WTC11 (cell line): Measurements from ENCODE around the gene USP20. TPM values are rescaled to one million over a fixed set of nuclear protein-coding genes. Genes with fewer than 3 reads are reported as not detected.

ENCODE experiments used
- ATAC-seq: fragments of 200-7000 bp; cut with Tn5 transposase; 2 replicates; pipeline ENCODE4 v1.10.0; 2021; ENCODE audit warnings: mild to moderate bottlenecking, moderate library complexity
- CTCF ChIA-PET: fragments of 300-600 bp; sonication (Branson Sonifier 250); formaldehyde crosslinking; loops from one replicate; lab custom pipeline; 2021; ENCODE audit warnings: antibody characterized with exemption; lab: Charles Lee
- POLR2A ChIA-PET: fragments of 350-600 bp; sonication (Branson Sonifier 250); formaldehyde crosslinking; loops from one replicate; lab custom pipeline; 2021; ENCODE audit warnings: antibody characterized with exemption; lab: Charles Lee
- DNase-seq: peaks from one replicate; pipeline ENCODE4 v3.0.0; 2021; ENCODE audit warnings: low spot score
- H3K27ac Mint-ChIP-seq: 2 replicates; pipeline ENCODE4 v1.8.0; 2021; ENCODE audit warnings: mixed read lengths
- H3K27me3 Mint-ChIP-seq: 2 replicates; pipeline ENCODE4 v1.8.0; 2021; ENCODE audit warnings: low read depth, mild to moderate bottlenecking, moderate library complexity, mixed read lengths
- H3K36me3 Mint-ChIP-seq: 2 replicates; pipeline ENCODE4 v1.8.0; 2021; ENCODE audit warnings: mixed read lengths
- H3K4me1 Mint-ChIP-seq: 2 replicates; pipeline ENCODE4 v1.8.0; 2022; ENCODE audit warnings: mixed read lengths
- H3K4me3 Mint-ChIP-seq: 2 replicates; pipeline ENCODE4 v1.8.0; 2021; ENCODE audit warnings: mild to moderate bottlenecking, moderate library complexity, mixed read lengths
- H3K9me3 Mint-ChIP-seq: 2 replicates; pipeline ENCODE4 v1.8.0; 2021; ENCODE audit warnings: mixed read lengths
- AR ChIP-seq: fragments of 250-450 bp; sonication (Bioruptor Pico); IDR thresholded peaks from 2 replicates; pipeline ENCODE4 v1.9.0; 2021; ENCODE audit warnings: mild to moderate bottlenecking
- ATF1 ChIP-seq: sonication (generic); formaldehyde crosslinking; IDR thresholded peaks from 2 replicates; pipeline ENCODE4 v1.8.1; 2023; ENCODE audit warnings: mild to moderate bottlenecking, moderate library complexity, missing genetic modification reagents
- ATF3 ChIP-seq: sonication (generic); formaldehyde crosslinking; conservative IDR thresholded peaks from 2 replicates; pipeline ENCODE4 v1.8.1; 2022; ENCODE audit warnings: mild to moderate bottlenecking, missing genetic modification reagents
- ELF4 ChIP-seq: sonication (generic); formaldehyde crosslinking; IDR thresholded peaks from 2 replicates; pipeline ENCODE4 v1.8.1; 2022; ENCODE audit warnings: low read depth, mild to moderate bottlenecking, moderate library complexity, missing genetic modification reagents
- EMX1 ChIP-seq: fragments of 250-450 bp; sonication (Bioruptor Pico); IDR thresholded peaks from 2 replicates; pipeline ENCODE4 v1.8.0; 2021; ENCODE audit warnings: mild to moderate bottlenecking
- ESRRA ChIP-seq: sonication (generic); formaldehyde crosslinking; IDR thresholded peaks from 2 replicates; pipeline ENCODE4 v1.8.1; 2022; ENCODE audit warnings: mild to moderate bottlenecking, missing genetic modification reagents, borderline replicate concordance
- GTF2I ChIP-seq: fragments of 250-450 bp; sonication (Bioruptor Pico); conservative IDR thresholded peaks from 2 replicates; pipeline ENCODE4 v1.4.0; 2021; ENCODE audit warnings: mild to moderate bottlenecking
- IRF2 ChIP-seq: sonication (generic); formaldehyde crosslinking; IDR thresholded peaks from 2 replicates; pipeline ENCODE4 v1.8.0; 2022; ENCODE audit warnings: low read depth, missing genetic modification reagents, borderline replicate concordance
- KAT7 ChIP-seq: sonication (generic); formaldehyde crosslinking; IDR thresholded peaks from 2 replicates; pipeline ENCODE4 v1.8.1; 2023; ENCODE audit warnings: missing genetic modification reagents, mild to moderate bottlenecking, borderline replicate concordance
- NR1H2 ChIP-seq: sonication (generic); formaldehyde crosslinking; IDR thresholded peaks from 2 replicates; pipeline ENCODE4 v1.9.0; 2021; ENCODE audit warnings: mild to moderate bottlenecking, moderate library complexity, missing genetic modification reagents
- NR3C1 ChIP-seq: sonication (generic); formaldehyde crosslinking; conservative IDR thresholded peaks from 2 replicates; pipeline ENCODE4 v1.8.1; 2023; ENCODE audit warnings: low read depth, mild to moderate bottlenecking, missing genetic modification reagents
- SMAD4 ChIP-seq: sonication (generic); formaldehyde crosslinking; IDR thresholded peaks from 2 replicates; pipeline ENCODE4 v1.8.0; 2022; ENCODE audit warnings: mild to moderate bottlenecking, missing genetic modification reagents
- ZBTB21 ChIP-seq: sonication (generic); formaldehyde crosslinking; IDR thresholded peaks from 2 replicates; pipeline ENCODE4 v1.8.1; 2023; ENCODE audit warnings: mild to moderate bottlenecking, missing genetic modification reagents, borderline replicate concordance
- ZNF232 ChIP-seq: sonication (generic); formaldehyde crosslinking; IDR thresholded peaks from 2 replicates; pipeline ENCODE4 v1.8.0; 2022; ENCODE audit warnings: mild to moderate bottlenecking, missing genetic modification reagents
- ZNF423 ChIP-seq: fragments of 250-450 bp; sonication (Bioruptor Pico); IDR thresholded peaks from 2 replicates; pipeline ENCODE4 v2.1.2; 2022; ENCODE audit warnings: mild to moderate bottlenecking, moderate library complexity
- ZNF671 ChIP-seq: fragments of 250-450 bp; sonication (Bioruptor Pico); IDR thresholded peaks from 2 replicates; pipeline ENCODE4 v1.8.0; 2021; ENCODE audit warnings: mild to moderate bottlenecking
- total RNA-seq: library from RNA; stranded (reverse); gene quantifications from 3 replicates; pipeline ENCODE4 v1.2.3, GENCODE V29; 2021
- TF ChIP-seq, protein P1 (sequence below): sonication (generic); formaldehyde crosslinking; conservative IDR thresholded peaks from 2 replicates; pipeline ENCODE4 v1.8.1; 2023; ENCODE audit warnings: mild to moderate bottlenecking, low read depth, missing genetic modification reagents, moderate library complexity
- TF ChIP-seq, protein P2 (sequence below): sonication (generic); formaldehyde crosslinking; IDR thresholded peaks from 2 replicates; pipeline ENCODE4 v1.8.1; 2022; ENCODE audit warnings: low read depth, mild to moderate bottlenecking, moderate library complexity, missing genetic modification reagents, borderline replicate concordance
- TF ChIP-seq, protein P3 (sequence below): sonication (generic); formaldehyde crosslinking; IDR thresholded peaks from 2 replicates; pipeline ENCODE4 v1.8.1; 2022; ENCODE audit warnings: low read depth, missing genetic modification reagents, borderline replicate concordance
- TF ChIP-seq, protein P4 (sequence below): sonication (generic); formaldehyde crosslinking; IDR thresholded peaks from 2 replicates; pipeline ENCODE4 v1.8.0; 2022; ENCODE audit warnings: mild to moderate bottlenecking, missing genetic modification reagents
- TF ChIP-seq, protein P5 (sequence below): fragments of 250-450 bp; sonication (Bioruptor Pico); IDR thresholded peaks from 2 replicates; pipeline ENCODE4 v1.9.0; 2021; ENCODE audit warnings: mild to moderate bottlenecking
- TF ChIP-seq, protein P6 (sequence below): sonication (generic); formaldehyde crosslinking; IDR thresholded peaks from 2 replicates; pipeline ENCODE4 v1.8.0; 2022; ENCODE audit warnings: mild to moderate bottlenecking, missing genetic modification reagents

USP20 gene
- total RNA-seq, 1 experiment from 2014 or later, result 29.3 TPM

- TF ChIP-seq, protein P1, sequence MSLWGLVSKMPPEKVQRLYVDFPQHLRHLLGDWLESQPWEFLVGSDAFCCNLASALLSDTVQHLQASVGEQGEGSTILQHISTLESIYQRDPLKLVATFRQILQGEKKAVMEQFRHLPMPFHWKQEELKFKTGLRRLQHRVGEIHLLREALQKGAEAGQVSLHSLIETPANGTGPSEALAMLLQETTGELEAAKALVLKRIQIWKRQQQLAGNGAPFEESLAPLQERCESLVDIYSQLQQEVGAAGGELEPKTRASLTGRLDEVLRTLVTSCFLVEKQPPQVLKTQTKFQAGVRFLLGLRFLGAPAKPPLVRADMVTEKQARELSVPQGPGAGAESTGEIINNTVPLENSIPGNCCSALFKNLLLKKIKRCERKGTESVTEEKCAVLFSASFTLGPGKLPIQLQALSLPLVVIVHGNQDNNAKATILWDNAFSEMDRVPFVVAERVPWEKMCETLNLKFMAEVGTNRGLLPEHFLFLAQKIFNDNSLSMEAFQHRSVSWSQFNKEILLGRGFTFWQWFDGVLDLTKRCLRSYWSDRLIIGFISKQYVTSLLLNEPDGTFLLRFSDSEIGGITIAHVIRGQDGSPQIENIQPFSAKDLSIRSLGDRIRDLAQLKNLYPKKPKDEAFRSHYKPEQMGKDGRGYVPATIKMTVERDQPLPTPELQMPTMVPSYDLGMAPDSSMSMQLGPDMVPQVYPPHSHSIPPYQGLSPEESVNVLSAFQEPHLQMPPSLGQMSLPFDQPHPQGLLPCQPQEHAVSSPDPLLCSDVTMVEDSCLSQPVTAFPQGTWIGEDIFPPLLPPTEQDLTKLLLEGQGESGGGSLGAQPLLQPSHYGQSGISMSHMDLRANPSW (CRISPR knock-in tag), result no peak
- no peak for TF ChIP-seq NR1H2 (CRISPR knock-in tag)
- no peak for TF ChIP-seq ZNF423
- no peak for TF ChIP-seq AR
- TF ChIP-seq, protein P2, sequence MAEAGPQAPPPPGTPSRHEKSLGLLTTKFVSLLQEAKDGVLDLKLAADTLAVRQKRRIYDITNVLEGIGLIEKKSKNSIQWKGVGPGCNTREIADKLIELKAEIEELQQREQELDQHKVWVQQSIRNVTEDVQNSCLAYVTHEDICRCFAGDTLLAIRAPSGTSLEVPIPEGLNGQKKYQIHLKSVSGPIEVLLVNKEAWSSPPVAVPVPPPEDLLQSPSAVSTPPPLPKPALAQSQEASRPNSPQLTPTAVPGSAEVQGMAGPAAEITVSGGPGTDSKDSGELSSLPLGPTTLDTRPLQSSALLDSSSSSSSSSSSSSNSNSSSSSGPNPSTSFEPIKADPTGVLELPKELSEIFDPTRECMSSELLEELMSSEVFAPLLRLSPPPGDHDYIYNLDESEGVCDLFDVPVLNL (CRISPR knock-in tag), result no peak
- no peak for TF ChIP-seq ATF1 (CRISPR knock-in tag)
- no peak for TF ChIP-seq GTF2I (CRISPR knock-in tag)
- TF ChIP-seq KAT7 (CRISPR knock-in tag), result no peak
- no peak for TF ChIP-seq ELF4 (CRISPR knock-in tag)
- no peak for TF ChIP-seq ZBTB21 (CRISPR knock-in tag)
- TF ChIP-seq SMAD4 (CRISPR knock-in tag), result no peak
These were observed 40.6 kb downstream of the USP20 start (continued) for GRCh38 chr9:129875687-129876395.

DNA sequence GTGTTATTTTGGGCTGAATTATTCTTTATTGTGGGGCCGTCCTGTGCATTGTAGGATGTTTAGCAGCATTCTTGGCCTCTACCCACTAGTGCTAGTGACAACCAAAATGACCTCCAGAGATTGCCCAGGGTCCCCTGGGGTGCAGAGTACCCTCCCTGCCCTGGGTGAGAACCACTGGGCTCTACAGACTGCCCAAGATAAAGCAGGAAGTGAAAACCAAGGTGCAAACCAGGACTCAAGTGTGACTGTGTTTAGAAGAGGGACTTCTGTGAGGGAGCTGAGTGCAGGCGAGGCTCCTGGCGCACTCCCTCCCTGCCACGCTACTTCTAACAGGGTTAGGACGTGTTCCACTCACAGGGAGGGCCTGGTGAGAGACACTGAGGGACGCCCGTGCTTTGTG, 41.6 kb downstream of the USP20 start:
- H3K27me3 Mint-ChIP-seq, result no peaks in the 10 kb centered on the region
- H3K9me3 Mint-ChIP-seq, result no peaks in the 10 kb centered on the region
- no peak overlapping the region for H3K27ac Mint-ChIP-seq
- no peak overlapping the region for H3K4me3 Mint-ChIP-seq
- no peak for ATAC-seq
- H3K36me3 Mint-ChIP-seq, result peaks cover 2% of the 10 kb centered on the region; the same call in 1 of the 2 replicates
- no peak for DNase-seq
- H3K4me1 Mint-ChIP-seq, result no peaks in the 10 kb centered on the region; the same call in 1 of the 2 replicates
- POLR2A ChIA-PET, result no interaction called here
- CTCF ChIA-PET, result interaction anchor here (0.7 kb wide), 1 partner anchor 366 kb away, joined by 3 read pairs; no protein-coding TSS in a partner anchor
- TF ChIP-seq NR3C1, result no peak
- TF ChIP-seq, protein P3, sequence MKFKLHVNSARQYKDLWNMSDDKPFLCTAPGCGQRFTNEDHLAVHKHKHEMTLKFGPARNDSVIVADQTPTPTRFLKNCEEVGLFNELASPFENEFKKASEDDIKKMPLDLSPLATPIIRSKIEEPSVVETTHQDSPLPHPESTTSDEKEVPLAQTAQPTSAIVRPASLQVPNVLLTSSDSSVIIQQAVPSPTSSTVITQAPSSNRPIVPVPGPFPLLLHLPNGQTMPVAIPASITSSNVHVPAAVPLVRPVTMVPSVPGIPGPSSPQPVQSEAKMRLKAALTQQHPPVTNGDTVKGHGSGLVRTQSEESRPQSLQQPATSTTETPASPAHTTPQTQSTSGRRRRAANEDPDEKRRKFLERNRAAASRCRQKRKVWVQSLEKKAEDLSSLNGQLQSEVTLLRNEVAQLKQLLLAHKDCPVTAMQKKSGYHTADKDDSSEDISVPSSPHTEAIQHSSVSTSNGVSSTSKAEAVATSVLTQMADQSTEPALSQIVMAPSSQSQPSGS (CRISPR knock-in tag), result no peak
- TF ChIP-seq ESRRA (CRISPR knock-in tag), result no peak
- TF ChIP-seq, protein P4, sequence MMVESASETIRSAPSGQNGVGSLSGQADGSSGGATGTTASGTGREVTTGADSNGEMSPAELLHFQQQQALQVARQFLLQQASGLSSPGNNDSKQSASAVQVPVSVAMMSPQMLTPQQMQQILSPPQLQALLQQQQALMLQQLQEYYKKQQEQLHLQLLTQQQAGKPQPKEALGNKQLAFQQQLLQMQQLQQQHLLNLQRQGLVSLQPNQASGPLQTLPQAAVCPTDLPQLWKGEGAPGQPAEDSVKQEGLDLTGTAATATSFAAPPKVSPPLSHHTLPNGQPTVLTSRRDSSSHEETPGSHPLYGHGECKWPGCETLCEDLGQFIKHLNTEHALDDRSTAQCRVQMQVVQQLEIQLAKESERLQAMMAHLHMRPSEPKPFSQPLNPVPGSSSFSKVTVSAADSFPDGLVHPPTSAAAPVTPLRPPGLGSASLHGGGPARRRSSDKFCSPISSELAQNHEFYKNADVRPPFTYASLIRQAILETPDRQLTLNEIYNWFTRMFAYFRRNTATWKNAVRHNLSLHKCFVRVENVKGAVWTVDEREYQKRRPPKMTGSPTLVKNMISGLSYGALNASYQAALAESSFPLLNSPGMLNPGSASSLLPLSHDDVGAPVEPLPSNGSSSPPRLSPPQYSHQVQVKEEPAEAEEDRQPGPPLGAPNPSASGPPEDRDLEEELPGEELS (CRISPR knock-in tag), result no peak
- TF ChIP-seq EMX1 (CRISPR knock-in tag), result no peak
- no peak for TF ChIP-seq ELF4 (CRISPR knock-in tag)
- TF ChIP-seq, protein P5, sequence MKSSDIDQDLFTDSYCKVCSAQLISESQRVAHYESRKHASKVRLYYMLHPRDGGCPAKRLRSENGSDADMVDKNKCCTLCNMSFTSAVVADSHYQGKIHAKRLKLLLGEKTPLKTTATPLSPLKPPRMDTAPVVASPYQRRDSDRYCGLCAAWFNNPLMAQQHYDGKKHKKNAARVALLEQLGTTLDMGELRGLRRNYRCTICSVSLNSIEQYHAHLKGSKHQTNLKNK (CRISPR knock-in tag), result no peak
- TF ChIP-seq ZNF232 (CRISPR knock-in tag), result no peak
- no peak for TF ChIP-seq IRF2 (CRISPR knock-in tag)
- TF ChIP-seq ATF3 (CRISPR knock-in tag), result no peak
- no peak for TF ChIP-seq NR1H2 (CRISPR knock-in tag)
- TF ChIP-seq, protein P6, sequence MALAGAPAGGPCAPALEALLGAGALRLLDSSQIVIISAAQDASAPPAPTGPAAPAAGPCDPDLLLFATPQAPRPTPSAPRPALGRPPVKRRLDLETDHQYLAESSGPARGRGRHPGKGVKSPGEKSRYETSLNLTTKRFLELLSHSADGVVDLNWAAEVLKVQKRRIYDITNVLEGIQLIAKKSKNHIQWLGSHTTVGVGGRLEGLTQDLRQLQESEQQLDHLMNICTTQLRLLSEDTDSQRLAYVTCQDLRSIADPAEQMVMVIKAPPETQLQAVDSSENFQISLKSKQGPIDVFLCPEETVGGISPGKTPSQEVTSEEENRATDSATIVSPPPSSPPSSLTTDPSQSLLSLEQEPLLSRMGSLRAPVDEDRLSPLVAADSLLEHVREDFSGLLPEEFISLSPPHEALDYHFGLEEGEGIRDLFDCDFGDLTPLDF (CRISPR knock-in tag), result no peak
- TF ChIP-seq ZBTB21 (CRISPR knock-in tag), result no peak
- no peak for TF ChIP-seq ZNF671 (CRISPR knock-in tag)
